ENCODE data around the gene ZNF282. TPM values are rescaled to one million over a fixed set of nuclear protein-coding genes. Genes with fewer than 3 reads are reported as not detected.

The ZNF282 gene
- total RNA-seq, 4 donors from 2014 or later: 5.7 to 14.5 (median 13.1) TPM

GRCh38 chr7:149217570-149217969, 22.2 kb downstream of the ZNF282 start:
- no peak for TF ChIP-seq CTCF (IDR thresholded peaks at IDR 0.05; ENCODE audit: low read depth)

DNA sequence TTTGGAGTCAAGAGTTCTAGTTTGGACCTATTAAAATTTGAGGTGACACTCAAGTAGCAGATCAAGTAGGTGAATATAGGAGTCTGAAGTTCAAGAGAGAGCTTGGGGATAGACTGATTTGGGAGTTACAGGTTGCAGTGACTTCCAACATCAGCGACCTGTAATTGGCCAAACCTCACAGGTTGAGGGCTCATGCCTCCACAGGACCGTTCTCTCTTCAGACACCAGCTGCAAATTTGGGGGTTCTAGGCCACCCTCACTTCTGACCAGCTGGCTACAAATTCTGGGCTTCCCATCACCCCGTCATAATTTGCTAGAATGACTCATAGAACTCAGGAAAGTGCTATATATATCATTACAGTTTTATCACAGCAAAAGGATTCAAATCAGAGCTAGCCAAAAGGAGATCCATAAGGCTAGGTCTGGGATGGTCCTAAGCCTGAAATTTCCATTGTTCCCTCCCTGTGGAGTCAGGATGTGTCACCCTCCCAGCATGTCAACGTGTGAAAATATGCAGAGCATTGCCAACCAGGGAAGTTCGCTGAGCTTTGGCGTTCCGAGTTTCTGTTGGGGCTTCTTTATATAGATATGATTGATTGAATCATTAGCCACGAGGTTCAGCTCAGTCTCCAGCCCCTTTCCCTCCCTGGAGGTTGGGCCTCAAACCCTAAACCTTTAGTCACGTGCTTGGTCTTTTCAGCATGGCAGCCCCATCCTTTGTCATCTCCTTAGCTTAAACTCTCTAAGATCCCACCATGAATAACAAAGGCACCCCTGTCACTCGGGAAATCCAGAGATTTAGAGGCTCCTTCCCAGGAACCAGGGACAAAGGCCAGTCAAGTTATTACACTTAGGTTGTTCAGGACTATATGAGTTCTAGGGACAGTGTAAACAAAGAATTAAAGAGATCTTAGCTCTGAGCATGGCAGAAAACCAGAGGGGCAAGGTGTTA, 23.4 kb downstream of the ZNF282 start:
- TF ChIP-seq CTCF (IDR thresholded peaks at IDR 0.05; ENCODE audit: low read depth): no peak

- no peak for TF ChIP-seq CTCF (IDR thresholded peaks at IDR 0.05; ENCODE audit: low read depth)
Observed at GRCh38 chr7:149220534-149220933, 25.2 kb downstream of the ZNF282 start.

- TF ChIP-seq CTCF (IDR thresholded peaks at IDR 0.05; ENCODE audit: low read depth): no peak
Observed at GRCh38 chr7:149223176-149223575, 27.8 kb downstream of the ZNF282 start.

DNA sequence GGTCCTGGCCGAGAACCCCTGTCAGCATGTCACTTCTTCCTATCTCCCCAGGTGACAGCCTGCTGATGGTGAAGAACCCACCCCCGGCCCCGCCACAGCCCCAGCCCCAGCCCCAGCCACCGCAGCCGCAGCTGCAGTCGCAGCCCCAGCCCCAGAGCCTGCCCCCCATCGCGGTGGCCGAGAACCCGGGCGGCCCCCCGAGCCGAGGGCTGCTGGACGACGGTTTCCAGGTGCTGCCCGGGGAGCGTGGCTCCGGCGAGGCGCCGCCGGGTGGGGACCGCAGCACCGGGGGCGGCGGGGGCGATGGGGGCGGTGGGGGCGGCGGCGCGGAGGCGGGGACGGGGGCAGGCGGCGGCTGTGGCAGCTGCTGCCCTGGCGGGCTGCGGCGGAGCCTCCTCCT, 28.4 kb downstream of the ZNF282 start:
- no peak for TF ChIP-seq CTCF (IDR thresholded peaks at IDR 0.05; ENCODE audit: low read depth)

DNA sequence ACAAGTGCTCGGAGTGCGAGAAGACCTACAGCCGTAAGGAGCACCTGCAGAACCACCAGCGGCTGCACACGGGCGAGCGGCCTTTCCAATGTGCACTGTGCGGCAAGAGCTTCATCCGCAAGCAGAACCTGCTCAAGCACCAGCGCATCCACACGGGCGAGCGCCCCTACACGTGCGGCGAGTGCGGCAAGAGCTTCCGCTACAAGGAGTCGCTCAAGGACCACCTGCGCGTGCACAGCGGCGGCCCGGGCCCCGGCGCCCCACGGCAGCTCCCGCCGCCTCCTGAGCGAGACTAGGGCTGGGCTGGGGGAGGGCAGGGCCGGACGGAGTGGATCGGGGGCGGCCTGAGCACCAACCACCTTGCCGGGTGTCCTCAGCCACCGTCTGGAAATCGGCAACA, 29.0 kb downstream of the ZNF282 start:
- TF ChIP-seq CTCF (IDR thresholded peaks at IDR 0.05; ENCODE audit: low read depth): no peak

DNA sequence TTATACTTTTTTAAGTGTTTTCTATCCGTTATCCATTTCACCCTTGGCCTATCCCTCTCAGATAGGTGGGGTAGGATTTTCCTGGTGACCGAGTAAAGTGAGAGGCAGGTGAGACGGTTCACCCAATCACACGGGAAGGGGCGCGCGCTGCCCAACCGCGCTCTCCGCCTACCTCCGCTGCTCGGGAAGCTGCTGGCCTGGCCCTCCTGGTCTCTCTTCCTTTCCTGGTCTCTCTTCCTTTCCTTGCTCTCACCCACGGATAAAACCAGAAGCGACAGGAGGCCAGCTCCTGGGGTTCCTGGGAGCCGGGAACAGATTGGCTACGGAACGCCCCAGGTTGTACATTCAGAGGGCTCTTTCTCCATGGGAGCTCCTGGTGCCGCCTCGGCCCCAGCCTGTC, 29.8 kb downstream of the ZNF282 start:
- TF ChIP-seq CTCF (IDR thresholded peaks at IDR 0.05; ENCODE audit: low read depth): no peak
